GM23248 (cell line): Measurements from ENCODE around the gene DAB1.

Experiments
- EZH2 ChIP-seq: fragments of 200-600 bp; sonication (generic); IDR thresholded peaks from 2 replicates; pipeline ENCODE4 v1.6.1; 2018; ENCODE audit warnings: antibody characterized with exemption, mild to moderate bottlenecking; ENCODE audit not compliant: insufficient read depth, poor library complexity, severe bottlenecking
- EZH2phosphoT487 ChIP-seq: fragments of 200-600 bp; sonication (generic); IDR thresholded peaks from 2 replicates; pipeline ENCODE4 v1.6.1; 2018; ENCODE audit warnings: antibody characterized with exemption, moderate library complexity, mild to moderate bottlenecking, low read depth; ENCODE audit not compliant: insufficient read depth

DNA sequence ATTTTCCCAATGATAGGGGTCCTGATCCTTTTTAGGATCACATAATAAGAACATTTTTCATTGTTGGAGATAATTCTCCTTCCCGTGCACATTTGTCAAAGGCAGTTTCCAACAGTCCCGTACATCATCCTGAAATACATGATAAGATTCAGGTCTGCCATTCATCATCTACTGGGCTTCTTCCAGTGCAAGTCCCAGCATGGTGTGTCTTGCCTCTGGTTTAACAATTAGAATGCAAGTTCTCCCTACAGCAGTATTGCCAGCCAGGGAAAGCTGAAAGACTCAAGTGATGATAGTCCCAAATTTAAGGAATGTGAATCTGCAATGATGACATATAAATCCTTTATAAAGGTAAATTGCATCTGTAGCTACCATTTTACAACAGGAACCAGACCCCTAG is 146.2 kb downstream of the DAB1 start:
- TF ChIP-seq EZH2 (no peak), EZH2phosphoT487 (no peak)
